GM21619 (cell line): ENCODE data around the gene PAX1.

Source experiments
- ATAC-seq: cut with Tn5 transposase; IDR thresholded peaks from one replicate; pipeline ENCODE4 v1.9.1; 2021; ENCODE audit not compliant: unreplicated experiment

PAX1 gene

DNA sequence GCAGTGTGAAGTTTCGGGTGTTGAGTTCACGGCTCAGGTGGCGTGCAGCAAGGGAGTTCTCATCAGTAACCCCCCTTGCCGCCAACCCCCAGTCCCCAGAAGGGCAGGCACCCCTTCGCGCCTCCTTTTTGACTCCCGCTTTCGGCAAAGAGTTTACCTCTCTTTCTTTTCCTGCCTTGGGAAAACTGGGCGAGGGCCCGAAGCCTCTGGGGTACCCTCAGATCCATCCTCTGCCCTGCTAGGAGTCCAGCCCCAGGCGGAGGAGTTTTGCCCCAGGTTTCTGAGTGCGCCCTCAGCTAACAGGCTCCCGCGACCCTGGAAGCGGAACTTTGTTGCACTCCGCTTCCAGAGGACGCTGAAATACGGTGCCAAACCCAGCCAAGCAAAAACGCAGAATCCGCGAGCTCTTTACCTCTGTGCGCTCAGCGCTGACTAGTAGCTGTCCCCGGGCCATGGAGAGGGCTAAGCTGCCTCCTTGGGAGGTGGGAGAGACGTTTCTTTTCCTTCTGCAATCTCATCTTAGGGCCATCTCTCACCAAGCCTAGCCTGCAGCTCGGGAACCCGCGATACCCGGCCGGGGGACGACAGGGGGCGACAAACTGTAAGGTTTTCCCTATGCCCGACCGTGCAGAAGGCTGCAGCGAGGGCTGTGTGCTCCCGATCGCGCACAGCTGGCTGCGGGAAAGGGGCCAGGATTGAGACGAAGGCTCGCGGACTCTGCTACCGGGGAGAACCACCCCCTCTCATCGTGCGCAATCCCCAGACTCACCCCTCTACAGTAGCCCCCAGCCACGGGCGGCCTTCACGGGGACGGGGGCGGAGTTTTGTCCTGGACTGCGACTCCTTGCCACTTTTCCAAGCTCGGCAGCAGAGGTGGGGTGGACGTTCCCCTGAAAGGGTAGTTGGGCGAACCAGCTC, 2.7 kb upstream of the PAX1 start:
- no peak for ATAC-seq

DNA sequence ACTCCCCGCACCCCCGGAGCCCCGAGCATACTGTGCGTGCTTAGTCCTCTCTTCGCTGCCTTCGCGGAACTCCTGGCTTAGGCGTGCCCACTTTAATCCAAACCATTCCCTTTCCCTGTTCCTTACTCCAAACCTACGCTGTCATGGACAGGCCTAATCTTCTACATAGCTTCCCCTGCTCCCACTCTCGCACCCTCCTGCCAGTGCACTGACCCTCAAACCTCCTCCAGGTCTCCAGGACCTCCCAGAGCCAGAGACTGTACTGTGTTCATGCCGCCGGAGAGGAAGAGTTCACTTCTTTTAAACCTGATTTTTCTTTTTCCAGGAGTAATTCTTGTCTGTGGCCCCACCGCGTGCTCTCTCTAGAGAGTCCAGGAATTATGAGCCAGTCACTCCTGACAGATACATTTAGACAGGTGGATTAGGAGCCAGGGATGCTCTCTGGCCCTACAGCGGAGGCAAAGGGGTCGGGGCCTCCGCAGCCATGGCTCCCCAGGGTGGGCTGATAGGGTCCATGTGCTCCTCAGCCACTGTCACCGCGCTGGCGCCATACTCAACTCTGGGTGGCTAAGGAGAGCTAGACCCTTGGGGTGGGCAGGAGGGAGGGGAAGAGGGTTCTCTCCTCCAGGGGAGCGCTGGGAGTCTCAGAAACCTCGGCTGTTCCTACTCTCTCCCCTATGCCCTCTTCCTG, 1.6 kb upstream of the PAX1 start:
- ATAC-seq = no peak

DNA sequence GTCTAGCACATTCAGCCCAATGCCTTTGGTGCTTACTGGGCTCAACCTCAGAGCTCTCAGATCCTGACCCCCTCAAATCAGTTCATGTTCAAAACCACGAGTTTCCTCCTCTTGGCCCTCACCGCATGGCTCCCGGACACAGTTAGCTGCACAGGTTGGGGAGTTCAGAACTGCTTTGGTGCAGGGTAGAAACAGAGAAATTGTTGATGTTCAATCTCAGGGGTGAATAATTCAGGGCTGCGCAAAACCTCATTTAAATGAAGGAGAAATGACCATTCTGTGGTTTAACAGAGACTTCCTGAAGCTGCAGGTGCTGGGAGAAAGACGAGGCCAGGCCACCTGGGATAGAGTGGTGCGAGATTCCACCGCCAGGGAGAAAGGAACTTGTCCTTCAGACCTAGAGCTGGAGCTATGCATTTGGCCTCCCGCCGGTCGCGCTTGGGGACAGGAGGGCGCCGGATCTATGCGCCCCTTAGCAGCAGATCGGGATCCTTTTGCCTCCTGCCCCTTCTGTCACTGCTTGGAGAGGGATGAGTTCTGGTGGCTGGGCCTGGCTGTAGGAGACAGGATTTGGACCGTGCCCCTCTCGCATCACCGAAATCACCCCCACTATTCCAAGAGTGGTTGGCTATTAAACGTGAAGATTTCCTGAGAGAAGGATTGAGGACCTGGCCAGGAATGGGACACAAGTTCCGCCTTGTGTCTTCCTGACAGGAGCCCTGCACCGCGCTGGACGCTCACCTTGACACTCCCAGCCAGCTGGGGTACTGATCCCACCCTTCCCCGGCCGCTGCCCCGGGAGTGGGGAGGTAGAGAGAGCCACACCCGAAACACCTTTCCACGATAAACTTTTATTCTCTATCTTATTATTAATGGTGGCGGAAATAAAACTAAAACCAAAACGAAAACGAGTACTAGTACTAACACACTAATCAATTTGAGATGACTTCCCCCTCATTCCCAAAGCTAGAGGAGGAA, 767 bp upstream of the PAX1 start:
- ATAC-seq = no peak

DNA sequence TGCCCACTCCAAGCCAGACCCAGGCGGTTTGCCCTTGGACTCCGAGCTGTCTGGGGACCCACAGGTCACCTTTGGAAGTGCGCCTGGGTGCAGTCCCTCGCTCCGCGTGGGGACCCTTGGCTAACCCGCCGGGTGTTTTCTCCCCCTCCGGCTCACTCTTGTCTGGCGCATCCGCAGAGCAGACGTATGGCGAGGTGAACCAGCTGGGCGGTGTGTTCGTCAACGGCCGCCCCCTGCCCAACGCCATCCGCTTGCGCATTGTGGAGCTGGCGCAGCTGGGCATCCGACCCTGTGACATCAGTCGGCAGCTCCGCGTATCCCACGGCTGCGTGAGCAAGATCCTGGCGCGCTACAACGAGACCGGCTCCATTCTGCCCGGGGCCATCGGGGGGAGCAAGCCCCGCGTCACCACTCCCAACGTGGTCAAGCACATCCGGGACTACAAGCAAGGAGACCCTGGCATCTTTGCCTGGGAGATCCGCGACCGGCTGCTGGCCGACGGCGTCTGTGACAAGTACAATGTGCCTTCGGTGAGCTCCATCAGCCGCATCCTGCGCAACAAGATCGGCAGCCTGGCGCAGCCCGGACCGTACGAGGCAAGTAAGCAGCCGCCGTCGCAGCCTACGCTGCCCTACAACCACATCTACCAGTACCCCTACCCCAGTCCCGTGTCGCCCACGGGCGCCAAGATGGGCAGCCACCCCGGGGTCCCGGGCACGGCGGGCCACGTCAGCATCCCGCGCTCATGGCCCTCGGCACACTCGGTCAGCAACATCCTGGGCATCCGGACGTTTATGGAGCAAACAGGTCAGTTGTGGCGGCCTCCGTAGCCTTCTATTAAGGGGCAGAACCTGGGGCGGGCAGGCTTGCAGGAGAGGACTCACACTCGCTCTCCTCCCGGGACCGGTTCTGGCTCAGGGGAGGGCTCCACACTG, 1.1 kb downstream of the PAX1 start:
- ATAC-seq = no peak

DNA sequence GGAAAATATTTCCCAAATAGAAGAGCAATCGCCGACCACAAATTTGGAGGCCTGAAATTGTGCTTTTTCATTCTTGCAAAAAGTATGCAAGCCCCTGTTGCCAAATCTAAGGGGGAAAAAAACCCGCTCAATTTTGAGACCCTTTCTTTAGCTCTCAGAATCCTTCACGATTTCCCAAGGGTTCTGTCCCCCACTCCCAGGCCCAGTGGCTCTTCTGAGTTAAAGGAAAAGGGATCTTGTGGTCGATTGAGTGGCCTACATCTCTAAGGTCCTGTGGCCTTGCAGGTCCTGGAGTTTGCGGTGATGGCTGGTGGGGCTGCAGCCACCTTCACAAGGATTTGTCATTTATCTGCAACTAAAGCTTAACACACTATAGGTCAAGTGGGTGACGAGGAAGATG, 1.8 kb downstream of the PAX1 start:
- ATAC-seq = no peak

DNA sequence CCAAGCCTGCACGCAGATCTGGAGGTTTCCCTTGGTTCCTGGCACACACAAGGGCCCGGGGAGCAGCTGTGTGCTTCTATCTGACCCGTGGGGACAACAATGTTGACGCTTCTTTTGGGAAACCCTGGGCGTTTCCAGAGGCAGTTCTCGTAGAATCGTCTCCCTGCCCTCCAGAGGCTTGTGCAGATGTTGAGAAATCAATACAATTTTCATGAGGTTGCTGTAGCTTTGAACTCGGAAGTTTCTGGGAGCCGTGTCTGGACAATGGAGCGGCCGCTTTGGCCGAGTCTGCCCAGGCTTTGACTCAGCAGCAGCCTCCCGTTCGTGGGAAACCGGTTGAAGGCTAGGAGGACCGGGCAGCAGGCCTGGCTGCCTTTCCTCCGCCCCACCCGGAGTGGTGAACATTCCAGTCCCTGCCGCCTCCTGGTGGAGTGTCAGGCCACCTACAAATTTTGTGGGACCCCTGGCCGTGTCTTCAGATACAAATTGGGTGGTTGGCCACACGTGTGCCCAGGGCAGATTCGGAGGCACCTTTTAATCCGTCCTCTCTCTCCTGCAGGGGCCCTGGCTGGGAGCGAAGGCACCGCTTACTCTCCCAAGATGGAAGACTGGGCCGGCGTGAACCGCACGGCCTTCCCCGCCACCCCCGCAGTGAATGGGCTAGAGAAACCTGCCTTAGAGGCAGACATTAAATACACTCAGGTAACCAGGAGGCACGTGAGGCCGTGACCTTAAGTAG, 2.7 kb downstream of the PAX1 start:
- ATAC-seq = no peak

DNA sequence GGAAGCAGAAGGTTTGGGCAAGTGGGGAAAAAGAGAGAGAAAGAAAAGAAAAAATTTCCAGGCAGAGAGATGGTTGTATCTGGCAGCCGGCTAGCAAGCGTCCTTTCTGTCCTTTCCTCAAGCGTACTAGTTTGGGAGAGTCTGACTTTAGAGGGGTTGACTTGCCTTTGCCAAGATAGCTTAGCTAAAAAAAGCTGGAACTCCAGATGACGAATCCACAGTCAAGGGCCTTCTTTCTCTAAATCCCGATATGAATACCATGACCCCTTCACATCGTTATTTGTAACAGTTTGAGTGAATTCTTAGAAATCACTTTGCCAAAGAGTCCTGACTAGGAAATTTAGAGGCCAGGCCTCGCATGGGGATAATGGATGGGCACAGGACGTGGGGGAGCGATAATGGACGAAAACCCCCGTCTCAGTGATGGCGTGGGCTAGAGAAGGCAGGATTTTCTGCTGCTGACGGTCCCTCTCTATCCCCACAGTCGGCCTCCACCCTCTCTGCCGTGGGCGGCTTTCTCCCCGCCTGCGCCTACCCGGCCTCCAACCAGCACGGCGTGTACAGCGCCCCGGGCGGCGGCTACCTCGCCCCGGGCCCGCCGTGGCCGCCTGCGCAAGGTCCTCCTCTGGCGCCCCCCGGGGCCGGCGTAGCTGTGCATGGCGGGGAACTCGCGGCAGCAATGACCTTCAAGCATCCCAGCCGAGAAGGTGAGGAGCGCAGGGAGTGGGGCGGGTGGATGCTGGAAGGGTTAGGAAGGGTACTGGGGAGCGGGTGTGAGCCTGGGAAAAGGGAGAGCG, 3.5 kb downstream of the PAX1 start:
- no peak for ATAC-seq

DNA sequence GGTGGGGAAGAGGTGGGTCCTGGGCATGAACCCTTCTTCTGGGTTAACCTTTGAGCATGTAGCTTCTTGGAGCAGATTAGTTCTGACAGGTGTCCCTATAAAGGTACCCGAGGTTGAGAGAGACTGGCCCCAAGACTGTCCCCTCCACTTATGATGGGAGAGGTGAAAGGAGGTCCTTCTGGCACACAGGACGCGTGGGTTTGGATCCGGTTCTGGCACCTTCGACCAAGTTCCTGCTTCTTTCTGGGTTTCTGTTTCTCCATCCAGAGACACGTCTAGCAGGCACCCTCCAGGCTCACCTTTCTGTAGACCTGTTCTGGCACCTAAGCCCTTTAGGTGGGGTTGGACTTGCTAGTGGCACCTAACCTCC, 4.1 kb downstream of the PAX1 start:
- ATAC-seq = no peak

DNA sequence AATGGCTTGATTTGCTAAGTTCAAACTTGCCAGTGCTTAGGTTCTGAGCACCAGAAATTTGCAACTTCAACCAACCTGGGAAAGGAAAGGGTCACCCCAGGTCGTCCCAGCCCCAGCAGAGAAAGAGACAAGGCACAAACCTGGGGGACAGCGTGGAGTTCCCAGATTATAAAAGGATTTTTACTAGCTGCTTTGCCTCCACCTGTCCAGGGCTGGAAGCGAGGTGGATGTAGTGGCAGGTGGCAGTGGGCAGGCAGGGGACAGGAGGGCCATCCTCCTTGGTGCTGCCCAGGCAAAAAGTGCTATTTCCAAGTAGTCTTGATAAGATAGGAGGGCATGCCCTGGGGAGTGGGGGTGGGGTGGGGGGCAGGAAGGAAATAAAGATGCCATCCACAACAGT, 4.9 kb downstream of the PAX1 start:
- ATAC-seq = no peak

DNA sequence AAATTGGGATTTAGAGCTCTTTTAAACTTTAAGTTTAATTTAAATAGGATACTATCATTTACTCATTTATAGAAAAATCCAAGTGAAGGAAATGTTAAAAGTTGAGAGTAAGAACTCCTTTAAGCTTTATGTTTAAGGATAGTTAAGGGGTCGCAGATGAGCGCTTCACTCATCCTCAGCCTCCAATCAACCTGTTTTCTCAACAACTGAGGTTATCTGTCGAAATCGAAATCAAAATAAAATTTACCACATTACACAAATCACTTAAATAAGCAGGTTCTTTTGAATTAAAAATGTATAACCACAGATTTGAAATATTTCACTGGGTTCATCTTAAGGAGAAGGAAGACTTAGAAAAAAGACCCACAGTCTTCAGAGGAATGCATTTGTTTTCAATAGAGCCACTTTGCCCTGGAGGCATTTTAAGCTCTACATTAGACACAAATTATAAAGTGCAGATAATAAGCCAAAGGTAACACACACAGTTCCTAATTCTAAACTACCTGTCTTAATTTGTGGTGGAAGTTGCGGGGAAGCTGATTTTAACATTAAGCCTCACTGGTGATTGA, 5.5 kb downstream of the PAX1 start:
- no peak for ATAC-seq

DNA sequence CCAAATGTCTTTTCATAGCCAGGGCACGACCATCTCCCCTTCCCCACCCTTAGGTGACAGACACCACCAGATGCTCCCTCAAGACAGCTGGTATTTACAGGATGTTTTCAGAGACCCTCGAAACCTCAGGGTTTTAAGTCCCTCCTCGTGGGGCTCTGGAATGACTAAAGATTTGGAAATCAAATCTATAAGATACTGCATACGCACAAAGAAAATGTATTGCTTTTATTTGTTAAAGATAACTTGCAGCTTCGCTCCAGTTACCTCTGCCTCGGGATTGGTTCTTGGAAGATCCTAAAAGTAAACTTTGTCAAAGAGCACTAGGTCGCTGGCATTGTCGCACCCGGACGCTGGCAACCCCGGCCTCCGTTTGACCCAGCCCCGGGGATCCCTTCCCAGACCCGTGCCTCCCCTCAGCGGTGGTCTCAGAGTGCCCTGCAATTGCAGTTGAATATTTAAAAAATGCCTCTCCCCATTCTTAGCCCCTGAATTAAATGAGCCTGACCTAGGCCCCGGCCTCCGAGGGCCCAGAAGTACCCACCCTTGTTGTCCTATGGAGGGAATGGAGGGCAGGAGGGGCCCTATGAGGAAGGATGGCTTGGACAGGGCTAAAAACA, 7.1 kb downstream of the PAX1 start:
- ATAC-seq = no peak

DNA sequence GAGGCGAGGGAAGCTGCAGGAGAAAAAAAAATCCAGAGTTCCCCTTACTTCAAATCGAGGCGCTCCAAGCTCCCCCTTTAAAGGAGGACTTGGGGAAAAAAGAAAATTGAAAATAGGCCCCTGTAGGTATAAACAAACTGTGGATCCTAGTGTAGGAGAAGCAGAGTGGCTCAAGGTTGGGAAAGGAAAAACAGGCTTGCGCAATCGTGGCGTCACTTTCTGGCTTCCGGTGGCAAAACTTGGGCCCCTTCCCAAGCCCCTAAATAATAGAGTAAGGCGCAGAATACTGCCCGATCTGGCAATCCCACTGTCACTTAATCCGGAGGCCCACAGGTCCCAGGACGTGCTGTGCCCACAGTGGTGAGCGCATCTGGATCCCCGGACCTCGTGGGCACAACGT, 8.0 kb downstream of the PAX1 start:
- ATAC-seq = no peak

DNA sequence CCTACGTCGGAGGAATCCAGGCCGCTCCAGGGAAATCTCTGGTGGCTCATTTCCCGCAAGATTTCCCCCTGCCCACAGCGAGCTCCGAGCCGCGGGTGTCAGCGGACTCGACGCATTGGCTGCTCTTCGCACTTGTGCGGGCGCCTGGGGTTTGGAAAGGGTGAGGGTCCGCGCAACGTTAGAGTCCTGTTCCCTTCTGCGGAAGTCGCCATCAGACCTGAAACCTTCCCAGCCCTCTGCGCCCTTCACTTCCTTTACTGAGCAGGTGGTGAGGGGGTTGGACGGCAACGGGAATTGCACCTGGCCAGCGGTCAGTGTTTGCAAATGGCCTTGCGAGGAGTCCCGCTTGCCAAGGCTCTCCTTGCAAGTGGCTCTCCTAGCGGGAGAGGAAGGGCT, 8.4 kb downstream of the PAX1 start:
- no peak for ATAC-seq

DNA sequence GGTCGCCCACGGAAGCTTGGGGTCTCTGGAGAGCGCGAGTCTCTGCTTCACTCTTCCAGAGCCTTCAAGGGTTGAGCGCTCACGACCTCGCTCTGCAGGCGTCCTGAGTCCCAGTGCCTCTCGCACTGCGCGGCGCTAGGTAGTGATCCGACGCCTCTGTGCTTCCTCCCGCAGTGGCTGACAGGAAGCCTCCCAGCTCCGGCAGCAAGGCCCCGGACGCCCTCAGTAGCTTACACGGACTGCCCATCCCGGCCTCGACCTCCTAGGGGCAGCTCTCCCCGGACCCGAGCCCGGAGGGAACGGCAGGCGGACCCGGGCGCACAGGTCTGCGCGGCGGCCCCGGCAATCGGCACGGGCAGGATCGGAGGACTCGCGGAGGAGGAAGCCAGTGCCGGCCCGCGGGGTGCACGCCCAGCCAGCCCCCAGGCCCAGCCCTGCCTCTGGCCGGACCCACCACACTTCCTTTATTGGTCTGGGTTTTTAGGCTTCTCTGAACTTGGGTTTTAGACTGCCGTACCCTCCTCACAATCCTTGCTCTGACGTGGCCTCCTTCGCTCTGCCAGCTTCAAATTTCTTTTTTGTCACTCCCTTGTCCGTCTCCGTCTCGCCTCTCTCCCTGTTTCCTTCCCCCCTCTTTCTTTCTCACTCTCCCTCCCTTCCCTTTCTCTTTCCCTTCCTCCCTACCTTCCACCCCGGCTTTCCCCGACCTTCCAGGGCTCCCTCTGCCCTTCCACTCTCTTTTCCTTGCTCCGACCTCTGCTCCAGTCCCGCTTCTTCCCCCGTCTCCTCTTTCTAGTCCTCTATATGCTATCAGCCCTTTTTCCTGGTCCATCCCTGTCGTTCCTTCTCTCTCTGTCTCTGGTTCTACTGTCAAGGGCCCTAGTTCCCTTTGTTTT, 9.1 kb downstream of the PAX1 start:
- no peak for ATAC-seq

DNA sequence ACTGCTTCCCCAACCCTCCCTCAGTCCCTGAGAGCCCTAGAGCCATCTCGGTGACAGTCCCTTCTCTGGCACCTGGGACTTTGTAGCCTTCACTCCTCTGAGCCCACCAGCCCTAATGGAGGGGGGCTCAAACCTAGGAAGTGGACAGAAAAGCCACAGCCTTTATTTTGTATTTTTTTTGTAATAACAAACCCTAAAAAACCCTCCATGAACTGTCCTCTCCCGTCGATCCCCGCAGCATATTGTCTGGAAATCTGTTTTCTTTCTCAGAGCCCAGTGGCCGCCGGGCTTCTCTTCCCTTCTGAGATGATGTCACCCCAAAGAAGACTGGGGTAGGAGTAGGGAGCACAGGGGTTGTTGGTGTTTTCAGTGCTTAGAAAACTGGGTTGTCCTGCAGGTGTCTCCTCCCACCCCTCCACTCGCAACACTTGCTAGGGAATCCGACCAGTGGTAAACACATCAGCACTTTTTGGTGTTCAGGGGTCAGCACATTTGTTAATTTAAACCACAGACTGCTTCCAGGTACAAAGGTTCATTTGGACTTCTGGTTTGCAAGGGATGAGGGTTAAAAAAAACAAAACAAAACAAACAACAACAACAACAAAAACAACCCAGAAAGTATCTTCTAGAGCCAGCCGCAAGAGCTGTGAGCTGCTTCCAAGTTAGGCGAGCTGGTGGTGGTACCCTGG, 9.9 kb downstream of the PAX1 start:
- ATAC-seq = no peak

DNA sequence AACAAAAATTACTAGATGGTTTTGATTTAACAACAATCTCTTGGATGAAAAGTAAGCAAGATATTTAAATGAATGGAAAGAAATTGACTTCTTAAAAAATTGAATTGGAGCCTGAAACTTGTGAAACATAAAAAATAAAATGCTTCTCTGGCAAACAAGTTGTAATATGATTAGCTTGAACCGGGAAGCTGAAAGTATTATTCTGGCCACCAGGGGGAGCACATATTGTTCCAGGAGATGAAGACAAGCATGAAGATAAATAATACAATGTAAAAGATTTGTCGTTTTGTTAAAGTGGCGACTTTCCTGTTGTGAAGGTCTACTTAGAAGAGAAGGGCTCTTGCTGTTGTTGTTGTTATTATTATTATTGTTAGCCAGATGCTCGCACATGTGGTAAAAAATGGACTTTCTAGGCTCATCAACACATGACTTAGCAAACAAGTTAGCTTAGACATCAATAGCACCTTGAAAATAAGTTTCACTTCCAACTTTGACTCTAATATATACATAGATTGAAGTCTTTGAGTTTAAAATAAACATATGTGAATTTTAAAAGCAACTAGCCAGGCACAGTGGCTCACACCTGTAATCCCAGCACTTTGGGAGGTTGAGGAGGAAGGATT, 14.2 kb downstream of the PAX1 start:
- ATAC-seq = no peak
